ENCODE measurements around the gene DLD. TPM values are rescaled to one million over a fixed set of nuclear protein-coding genes. Genes with fewer than 3 reads are reported as not detected.

The DLD gene
- total and polyA plus RNA-seq, 4 donors, result 19.3 to 101 (median 80.2) TPM

GRCh38 chr7:107934991-107935770 is 44.2 kb downstream of the DLD start:
- ATAC-seq (ENCODE audit: insufficient read depth, low FRiP score), result no peak
- Histone ChIP-seq H3K4me1 (ENCODE audit: control insufficient read depth in 5 of 5, insufficient read depth in 5 of 5, low read length in 5 of 5) (peaks cover 7 to 47% (median 22%) of the 10 kb centered on the region in 5 donors), H3K27ac (ENCODE audit: low read depth in 1 of 2, low read length in 1 of 2) (no peak overlapping the region)

GRCh38 chr7:107936312-107936711 is 45.3 kb downstream of the DLD start:
- peaks cover 14 to 41% (median 28%) of the 10 kb centered on the region in 4 donors for H3K36me3 ChIP-seq (ENCODE audit: control insufficient read depth in 4 of 4, insufficient read depth in 4 of 4, low read length in 4 of 4)
- no peak for ATAC-seq (ENCODE audit: insufficient read depth, low FRiP score)
- WGBS, 2 donors, result 99 to 100% methylated on average over 2 of the region's 2 CpGs
- DNase-seq, result no peak
- TF ChIP-seq CTCF (IDR thresholded peaks at IDR 0.05; ENCODE audit: control extremely low read depth, extremely low read depth), result no peak
- no peaks in the 10 kb centered on the region for H3K27me3 ChIP-seq (ENCODE audit: control insufficient read depth in 3 of 3, insufficient read depth in 3 of 3, low read length in 2 of 3)
- H3K27ac ChIP-seq (ENCODE audit: low read depth in 1 of 2, low read length in 1 of 2), result no peak overlapping the region
- no peak overlapping the region for H3K4me3 ChIP-seq
- no peaks in the 10 kb centered on the region for H3K9me3 ChIP-seq (ENCODE audit: control insufficient read depth in 4 of 4, insufficient read depth in 3 of 4, low read length in 3 of 4)
- no peak overlapping the region for H3K9ac ChIP-seq (ENCODE audit: insufficient read depth in 1 of 2, low read length in 2 of 2)
- peaks cover 7 to 48% (median 22%) of the 10 kb centered on the region in 5 donors for H3K4me1 ChIP-seq (ENCODE audit: control insufficient read depth in 5 of 5, insufficient read depth in 5 of 5, low read length in 5 of 5)

More at GRCh38 chr7:107934991-107935770, 44.2 kb downstream of the DLD start:
- no peak for TF ChIP-seq CTCF (IDR thresholded peaks at IDR 0.05; ENCODE audit: control extremely low read depth, extremely low read depth)
- Histone ChIP-seq H3K9me3 (ENCODE audit: control insufficient read depth in 4 of 4, insufficient read depth in 3 of 4, low read length in 3 of 4) (no peaks in the 10 kb centered on the region), H3K36me3 (ENCODE audit: control insufficient read depth in 4 of 4, insufficient read depth in 4 of 4, low read length in 4 of 4) (peaks cover 14 to 38% (median 30%) of the 10 kb centered on the region in 4 donors), H3K27me3 (ENCODE audit: control insufficient read depth in 3 of 3, insufficient read depth in 3 of 3, low read length in 2 of 3) (no peaks in the 10 kb centered on the region), H3K4me3 (no peak overlapping the region), H3K9ac (ENCODE audit: insufficient read depth in 1 of 2, low read length in 2 of 2) (no peak overlapping the region)
- no peak for DNase-seq
- 93 to 95% methylated on average over 8 of the region's 8 CpGs for WGBS, 2 donors

- no peak for TF ChIP-seq CTCF (IDR thresholded peaks at IDR 0.05; ENCODE audit: control extremely low read depth, extremely low read depth)
- no peak overlapping the region for H3K4me3 ChIP-seq
- no peaks in the 10 kb centered on the region for H3K27me3 ChIP-seq (ENCODE audit: control insufficient read depth in 3 of 3, insufficient read depth in 3 of 3, low read length in 2 of 3)
- peaks cover 10 to 37% (median 20%) of the 10 kb centered on the region in 4 donors for H3K36me3 ChIP-seq (ENCODE audit: control insufficient read depth in 4 of 4, insufficient read depth in 4 of 4, low read length in 4 of 4)
- H3K27ac ChIP-seq (ENCODE audit: low read depth in 1 of 2, low read length in 1 of 2), result no peak overlapping the region
- DNase-seq (no peak), ATAC-seq (ENCODE audit: insufficient read depth, low FRiP score) (no peak)
- peaks cover 7 to 37% (median 14%) of the 10 kb centered on the region in 5 donors for H3K4me1 ChIP-seq (ENCODE audit: control insufficient read depth in 5 of 5, insufficient read depth in 5 of 5, low read length in 5 of 5)
- WGBS, 2 donors, result 94 to 96% methylated on average over 1 of the region's 1 CpG
- no peak overlapping the region for H3K9ac ChIP-seq (ENCODE audit: insufficient read depth in 1 of 2, low read length in 2 of 2)
- H3K9me3 ChIP-seq (ENCODE audit: control insufficient read depth in 4 of 4, insufficient read depth in 3 of 4, low read length in 3 of 4), result no peaks in the 10 kb centered on the region
Measured at GRCh38 chr7:107937531-107937930, 46.5 kb downstream of the DLD start.

Measured in lung (tissue), 12 donors.